Ovary (tissue), 9 donors: ENCODE measurements around the gene CARMIL3. TPM values are rescaled to one million over a fixed set of nuclear protein-coding genes. Genes with fewer than 3 reads are reported as not detected.
A peak's percentile ranks its signal among the peaks of the same experiment; 100 is the strongest.
"Not testable (repeated sequence)": the region's sequence is repeated elsewhere in the genome, so short reads cannot be mapped to it uniquely, and the experiment has no call there.

Source experiments
- DNase-seq, 5 donors: peaks; one replicate each; pipeline ENCODE4 v3.0.0-alpha.2; 2019 to 2020
- H3K27ac ChIP-seq, 2 donors: fragments of 200-600 bp; one replicate each; pipeline versions ENCODE4 v1.5.1 to v1.8.0; 2019 to 2022
- H3K27me3 ChIP-seq: fragments of 200-600 bp; one replicate; pipeline ENCODE4 v1.8.0; 2022
- H3K36me3 ChIP-seq: fragments of 200-600 bp; sonication (generic); one replicate; pipeline ENCODE4 v1.5.1; 2019
- H3K4me1 ChIP-seq: one replicate; pipeline ENCODE4 v1.8.1; 2013; ENCODE audit warnings: mild to moderate bottlenecking, moderate library complexity; ENCODE audit not compliant: insufficient read depth
- H3K4me3 ChIP-seq: fragments of 200-600 bp; sonication (generic); one replicate; pipeline ENCODE4 v1.5.1; 2017
- H3K9me3 ChIP-seq, 2 donors: fragments of 200-600 bp in 1 of 2; sonication (generic) in 1 of 2; one replicate each; pipeline versions ENCODE4 v1.5.1 to v1.8.1; 2013 to 2019; ENCODE audit warnings: mild to moderate bottlenecking in 1 of 2, moderate library complexity in 1 of 2
- CTCF ChIP-seq, 3 donors: fragments of 450-650 bp in 2 of 3; fragments of 200-600 bp in 1 of 3; IDR thresholded peaks; one replicate each; pipeline versions ENCODE4 v1.5.1 to v1.8.0; 2016 to 2022; ENCODE audit warnings: antibody characterized with exemption in 3 of 3, mild to moderate bottlenecking in 1 of 3
- EP300 ChIP-seq: sonication (generic); formaldehyde crosslinking; IDR thresholded peaks from one replicate; pipeline ENCODE4 v1.6.1; 2017; ENCODE audit warnings: antibody characterized with exemption
- POLR2A ChIP-seq: fragments of 450-650 bp; IDR thresholded peaks from one replicate; pipeline ENCODE4 v1.6.1; 2017; ENCODE audit warnings: antibody characterized with exemption, mild to moderate bottlenecking, moderate library complexity
- WGBS, 3 donors: extraction: QIAGEN DNeasy Blood & Tissue Kit in 1 of 3; methylation state at CpG; one replicate each; pipeline versions ENCODE4 v1.1.5 to v1.1.7; 2013 to 2017; 5-methylcytosine and 5-hydroxymethylcytosine counted together
- intact Hi-C, 4 donors: fragments of 100-400 bp; cut with DNase I; formaldehyde crosslinking; loops; one replicate each; pipeline versions ENCODE4 v1.11.0 to v1.15.1; 2022 to 2023
- polyA plus RNA-seq, 2 donors: library from polyadenylated mRNA; stranded (reverse); fragments of 200-250 nt in 1 of 2; fragments of 350-450 nt in 1 of 2; fragmentation: Illumina TruSeq in 1 of 2; extraction: RNeasy Lipid Tissue Mini Kit (QIAGEN cat#74804) in 1 of 2; gene quantifications; one replicate each; pipeline ENCODE4 v1.2.3, GENCODE V29; 2013 to 2014
- total RNA-seq, 7 donors: library from RNA; depleted of rRNA in 2 of 7; stranded (reverse); fragments of >200 nt in 2 of 7; fragmentation: NEBNext Ultra II Directional in 3 of 7; extraction: Animal tissue kit (Norgen Biotek cat#: 25700) in 3 of 7; gene quantifications; one replicate each; pipeline versions ENCODE4 v1.1.0 to v1.2.4, GENCODE V29; 2016 to 2023
- donor health status: DM: no; HTN: no; CAD: no; lungs with moderate emphysema.
- donor health status: DM: no; HTN: no; CAD: no.
- donor health status: Bipolar disorder and iron deficiency.
- donor health status: DM: yes; HTN: yes; CAD: no.
- donor health status: DM: no; HTN: no; CAD: no.
- donor health status: DM: yes; HTN: yes; CAD: no.

CARMIL3 gene
- total and polyA plus RNA-seq, 9 donors = 0.08 to 1.3 (median 0.25) TPM; not detected in 1

GRCh38 chr14:24100197-24100981, 48.6 kb downstream of the CARMIL3 start:
- no peak for TF ChIP-seq CTCF (IDR thresholded peaks at IDR 0.05)
- no peak for TF ChIP-seq EP300
- no peak for TF ChIP-seq POLR2A
- H3K36me3 ChIP-seq = no peaks in the 10 kb centered on the region
- 78 to 87% (median 80%) methylated on average over 4 of the region's 4 CpGs for WGBS, 3 donors

GRCh38 chr14:24100982-24101494, 49.2 kb downstream of the CARMIL3 start:
- Histone ChIP-seq H3K36me3 (no peaks in the 10 kb centered on the region), H3K27me3 (no peaks in the 10 kb centered on the region), H3K4me1 (no peaks in the 10 kb centered on the region), H3K27ac (no peak overlapping the region), H3K4me3 (no peak overlapping the region), H3K9me3 (no peaks in the 10 kb centered on the region)
- TF ChIP-seq POLR2A (no peak), CTCF (IDR thresholded peaks at IDR 0.05) (no peak), EP300 (no peak)
- intact Hi-C loops = loop anchor here in 3 of 4 donors (5.0 to 10.0 kb wide), 2 partner anchors 39 to 46 kb away; partner anchors contain the start of gene CARMIL3 (in 2 of the 3)
- WGBS, 3 donors = 83 to 100% (median 93%) methylated on average over 3 of the region's 3 CpGs
- no peak for DNase-seq

More at GRCh38 chr14:24100197-24100981, 48.6 kb downstream of the CARMIL3 start:
- no peak for DNase-seq
- Histone ChIP-seq H3K4me1 (no peaks in the 10 kb centered on the region), H3K27me3 (no peaks in the 10 kb centered on the region), H3K27ac (no peak overlapping the region), H3K4me3 (no peak overlapping the region), H3K9me3 (no peaks in the 10 kb centered on the region)
- intact Hi-C loops = loop anchor here in 3 of 4 donors (5.0 to 10.0 kb wide), 2 partner anchors 38 to 46 kb away; partner anchors contain the start of gene CARMIL3 (in 2 of the 3)

DNA sequence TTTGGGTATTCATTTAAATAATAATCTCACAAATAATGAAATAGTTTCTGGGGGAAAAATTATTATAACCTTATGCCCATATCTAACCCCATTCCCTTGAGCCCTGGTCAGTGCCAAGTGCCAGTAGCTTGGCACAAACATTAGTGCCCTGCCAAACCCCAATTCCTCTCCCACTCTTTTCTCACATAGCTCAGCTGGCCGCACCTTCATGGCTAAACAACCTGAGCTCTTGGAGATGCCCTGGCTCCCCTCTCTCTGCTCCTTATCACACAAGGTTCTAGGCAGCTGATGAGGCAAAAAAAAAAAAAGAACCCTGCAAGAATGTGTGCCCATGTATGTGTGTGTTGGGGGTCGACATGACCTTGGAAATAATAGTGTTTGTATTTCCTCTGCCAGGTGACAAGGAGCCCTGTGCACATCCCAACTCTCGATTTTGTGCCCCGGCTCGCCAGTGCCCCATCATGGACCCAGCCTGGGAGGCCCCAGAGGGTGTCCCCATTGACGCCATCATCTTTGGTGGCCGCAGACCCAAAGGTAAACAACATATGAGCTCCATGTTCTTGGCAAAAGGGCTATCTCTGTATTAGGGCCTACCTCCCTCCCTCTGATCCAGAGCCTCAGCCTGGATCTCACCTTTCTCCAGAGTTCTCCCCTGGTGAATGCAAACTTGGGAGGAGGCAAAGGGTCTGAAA, 50.7 kb downstream of the CARMIL3 start:
- Histone ChIP-seq H3K36me3 (no peaks in the 10 kb centered on the region), H3K27ac (no peak overlapping the region), H3K9me3 (no peaks in the 10 kb centered on the region), H3K27me3 (no peaks in the 10 kb centered on the region), H3K4me3 (no peak overlapping the region), H3K4me1 (no peaks in the 10 kb centered on the region)
- DNase-seq = peak in 1 of 5 donors; percentile 6
- intact Hi-C loops = loop anchor here in 3 of 4 donors (5.0 to 10.0 kb wide), 2 partner anchors 40 to 48 kb away; partner anchors contain the start of gene CARMIL3 (in 2 of the 3)
- 76 to 91% (median 83%) methylated on average over 7 of the region's 7 CpGs for WGBS, 3 donors
- no peak for TF ChIP-seq POLR2A
- TF ChIP-seq EP300 = no peak
- no peak for TF ChIP-seq CTCF (IDR thresholded peaks at IDR 0.05)

DNA sequence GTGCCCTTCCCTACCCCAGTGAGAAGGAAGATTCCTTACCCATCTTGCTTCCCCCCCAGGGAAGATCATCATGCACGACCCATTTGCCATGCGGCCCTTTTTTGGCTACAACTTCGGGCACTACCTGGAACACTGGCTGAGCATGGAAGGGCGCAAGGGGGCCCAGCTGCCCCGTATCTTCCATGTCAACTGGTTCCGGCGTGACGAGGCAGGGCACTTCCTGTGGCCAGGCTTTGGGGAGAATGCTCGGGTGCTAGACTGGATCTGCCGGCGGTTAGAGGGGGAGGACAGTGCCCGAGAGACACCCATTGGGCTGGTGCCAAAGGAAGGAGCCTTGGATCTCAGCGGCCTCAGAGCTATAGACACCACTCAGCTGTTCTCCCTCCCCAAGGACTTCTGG, 51.6 kb downstream of the CARMIL3 start:
- TF ChIP-seq POLR2A (no peak), CTCF (IDR thresholded peaks at IDR 0.05) (no peak)
- peak in 1 of 5 donors; percentile 20 for DNase-seq
- Histone ChIP-seq H3K27ac (no peak overlapping the region), H3K4me3 (no peak overlapping the region), H3K4me1 (no peaks in the 10 kb centered on the region), H3K36me3 (no peaks in the 10 kb centered on the region), H3K27me3 (no peaks in the 10 kb centered on the region), H3K9me3 (no peaks in the 10 kb centered on the region)
- intact Hi-C loops = loop anchor here in 3 of 4 donors (5.0 to 10.0 kb wide), 2 partner anchors 41 to 49 kb away; partner anchors contain the start of gene CARMIL3 (in 2 of the 3)
- WGBS, 3 donors = 87 to 91% (median 89%) methylated on average over 13 of the region's 13 CpGs

- H3K9me3 ChIP-seq, H3K27ac ChIP-seq, H3K27me3 ChIP-seq, H3K36me3 ChIP-seq, H3K4me3 ChIP-seq, H3K4me1 ChIP-seq: not testable (repeated sequence)
- WGBS, 3 donors = 89 to 91% (median 90%) methylated on average over 8 of the region's 8 CpGs
- peak in 1 of 5 donors; percentile 7 for DNase-seq
- intact Hi-C loops = loop anchor here in 2 of 4 donors (10.0 kb wide), 1 partner anchor 51 kb away; the partner anchor contains the start of gene CARMIL3 (in 2 of the 2)
Observed at GRCh38 chr14:24105609-24106239, 53.9 kb downstream of the CARMIL3 start.
